Measurements from ENCODE around the gene SLC39A1. TPM values are rescaled to one million over a fixed set of nuclear protein-coding genes. Genes with fewer than 3 reads are reported as not detected.

Gene SLC39A1
- polyA plus RNA-seq, 1 of the 3 experiments (the other 2 are of a cell fraction): 89.6 TPM

DNA sequence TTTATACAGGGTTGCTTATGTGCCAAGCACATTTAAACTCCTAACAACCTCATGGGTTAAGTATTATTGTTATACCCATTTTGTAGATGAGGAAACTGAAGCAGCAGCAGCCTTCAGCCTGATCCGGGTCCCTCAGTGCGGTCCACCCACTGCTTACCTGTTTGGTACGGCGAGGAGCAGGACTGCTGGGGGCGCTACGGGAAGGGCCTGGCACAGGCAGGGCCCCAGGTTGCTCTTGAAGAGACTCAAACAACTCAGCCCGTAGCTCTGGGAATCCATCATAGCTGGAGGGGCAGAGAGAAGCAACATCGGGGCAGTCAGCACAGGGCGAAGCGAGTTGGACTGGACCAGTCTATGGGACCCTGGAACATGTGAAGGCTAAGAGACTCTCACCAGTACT, 26.0 kb downstream of the SLC39A1 start (continued):
- no peak for TF ChIP-seq RFX5 (IDR thresholded peaks at IDR 0.05; ENCODE audit: low read length)

DNA sequence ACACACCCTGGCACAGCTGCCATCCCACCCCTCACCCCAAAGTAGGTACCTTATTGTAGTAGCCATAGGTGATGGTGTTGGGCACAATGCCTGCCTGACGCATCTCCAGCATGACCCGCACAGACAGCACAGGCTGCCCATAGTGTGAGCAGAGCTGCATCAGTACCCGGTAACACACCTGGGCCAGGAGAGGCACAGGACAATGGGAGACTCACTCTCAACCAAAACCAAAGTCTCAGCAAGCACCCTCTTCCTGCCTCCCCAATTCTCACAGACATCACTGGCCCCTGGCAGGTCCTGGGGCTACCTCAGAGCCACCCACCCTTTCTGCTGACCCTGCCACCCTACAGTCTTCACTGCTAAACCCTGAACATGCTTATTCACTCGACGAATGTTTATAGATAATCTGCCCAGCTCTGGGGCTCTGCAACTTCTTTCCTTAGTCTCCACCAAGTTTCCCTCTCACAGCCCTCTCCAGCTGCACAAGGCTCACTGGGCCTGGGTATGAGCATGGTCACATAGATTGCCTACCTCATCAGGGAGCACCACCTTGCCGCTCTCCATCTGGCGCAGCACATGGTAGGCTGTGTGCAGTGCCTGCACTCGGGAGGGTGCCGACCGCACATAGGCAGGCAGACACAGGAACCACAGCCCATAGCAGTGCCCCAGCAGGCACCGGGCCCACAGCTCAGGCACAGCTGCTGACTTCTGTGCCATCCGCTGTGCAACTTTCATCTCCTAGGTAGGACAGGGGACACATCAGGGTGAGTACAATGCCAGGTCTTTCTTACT, 27.1 kb downstream of the SLC39A1 start:
- H3K79me2 ChIP-seq (ENCODE audit: insufficient read depth): no peaks in the 10 kb centered on the region

More for the DNA sequence above, 27.1 kb downstream of the SLC39A1 start:
- ChIA-PET POLR2A (no interaction called here), CTCF (interaction anchor here (0.6 to 1.3 kb wide), 2 partner anchors 51 to 139 kb away, joined by 3 read pairs; no protein-coding TSS in a partner anchor)
- H3K27me3 ChIP-seq (ENCODE audit: insufficient read depth): no peaks in the 10 kb centered on the region
- no peak overlapping the region for H3K4me3 ChIP-seq (ENCODE audit: low read depth in 2 of 2, low read length in 1 of 2)
- H3F3A ChIP-seq (replicated peaks; ENCODE audit: insufficient read depth): no peaks in the 10 kb centered on the region
- H3K4me1 ChIP-seq (ENCODE audit: control insufficient read depth in 1 of 2, insufficient read depth in 2 of 2, low read depth in 1 of 2, low read length in 1 of 2): no peaks in the 10 kb centered on the region
- H3K9me3 ChIP-seq: no peaks in the 10 kb centered on the region
- no peak for TF ChIP-seq RXRA (IDR thresholded peaks at IDR 0.05; ENCODE audit: borderline replicate concordance, low read depth)
- no peak for TF ChIP-seq ZBTB33 (IDR thresholded peaks at IDR 0.05; ENCODE audit: borderline replicate concordance, low read depth)
- TF ChIP-seq NFIC (IDR thresholded peaks at IDR 0.05; ENCODE audit: borderline replicate concordance): no peak
- no peak for TF ChIP-seq CTCF (IDR thresholded peaks at IDR 0.05)
- no peak for TF ChIP-seq SMC3 (IDR thresholded peaks at IDR 0.05; ENCODE audit: low read depth, low read length)
- H4K20me1 ChIP-seq (ENCODE audit: insufficient read depth): no peaks in the 10 kb centered on the region
- no peaks in the 10 kb centered on the region for H3K9me2 ChIP-seq
- peaks cover 0 to 67% of the 10 kb centered on the region in 2 experiments for H3K36me3 ChIP-seq (replicated peaks in 1 of 2; ENCODE audit: control insufficient read depth in 1 of 2, insufficient read depth in 2 of 2, low read length in 1 of 2)
- WGBS (ENCODE audit: low lambda C conversion rate): 91% methylated on average over 9 of the region's 12 CpGs
- DNase-seq: peak; percentile 4
- H3K4me2 ChIP-seq: no peak overlapping the region
- no peak overlapping the region for H3K27ac ChIP-seq (ENCODE audit: low read depth in 2 of 2, low read length in 1 of 2)
- H2AFZ ChIP-seq (ENCODE audit: low read depth): no peak overlapping the region
- H3K9ac ChIP-seq: no peak overlapping the region

Measured in SK-N-SH (cell line).